ENCODE data around the gene BCKDHA.

- TF ChIP-seq, protein P1, sequence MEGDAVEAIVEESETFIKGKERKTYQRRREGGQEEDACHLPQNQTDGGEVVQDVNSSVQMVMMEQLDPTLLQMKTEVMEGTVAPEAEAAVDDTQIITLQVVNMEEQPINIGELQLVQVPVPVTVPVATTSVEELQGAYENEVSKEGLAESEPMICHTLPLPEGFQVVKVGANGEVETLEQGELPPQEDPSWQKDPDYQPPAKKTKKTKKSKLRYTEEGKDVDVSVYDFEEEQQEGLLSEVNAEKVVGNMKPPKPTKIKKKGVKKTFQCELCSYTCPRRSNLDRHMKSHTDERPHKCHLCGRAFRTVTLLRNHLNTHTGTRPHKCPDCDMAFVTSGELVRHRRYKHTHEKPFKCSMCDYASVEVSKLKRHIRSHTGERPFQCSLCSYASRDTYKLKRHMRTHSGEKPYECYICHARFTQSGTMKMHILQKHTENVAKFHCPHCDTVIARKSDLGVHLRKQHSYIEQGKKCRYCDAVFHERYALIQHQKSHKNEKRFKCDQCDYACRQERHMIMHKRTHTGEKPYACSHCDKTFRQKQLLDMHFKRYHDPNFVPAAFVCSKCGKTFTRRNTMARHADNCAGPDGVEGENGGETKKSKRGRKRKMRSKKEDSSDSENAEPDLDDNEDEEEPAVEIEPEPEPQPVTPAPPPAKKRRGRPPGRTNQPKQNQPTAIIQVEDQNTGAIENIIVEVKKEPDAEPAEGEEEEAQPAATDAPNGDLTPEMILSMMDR (IDR thresholded peaks at IDR 0.05): no peak
- TF ChIP-seq EP300 (IDR thresholded peaks at IDR 0.05; ENCODE audit: borderline replicate concordance in 1 of 2, low read depth in 1 of 2, low read length in 1 of 2) (no peak), POLR2AphosphoS5 (IDR thresholded peaks at IDR 0.05; ENCODE audit: low read depth, low read length) (no peak), JUND (IDR thresholded peaks at IDR 0.05) (no peak), YY1 (IDR thresholded peaks at IDR 0.05; ENCODE audit: low read depth) (no peak)
Measured at GRCh38 chr19:41416194-41416674, 18.6 kb downstream of the BCKDHA start.
